H1 (cell line): ENCODE data around the gene SCAPER. TPM values are rescaled to one million over a fixed set of nuclear protein-coding genes. Genes with fewer than 3 reads are reported as not detected.

Source experiments
- CTCF ChIA-PET: fragments of 300-600 bp; sonication (Branson Sonifier 250); formaldehyde crosslinking; loops from one replicate; lab custom pipeline; 2021; ENCODE audit not compliant: partially characterized antibody; lab: Charles Lee
- POLR2A ChIA-PET: fragments of 300-600 bp; sonication (Branson Sonifier 250); formaldehyde crosslinking; loops from one replicate; lab custom pipeline; 2021; ENCODE audit warnings: inconsistent platforms; ENCODE audit not compliant: partially characterized antibody; lab: Charles Lee
- DNase-seq, 2 experiments: peaks; one replicate each; pipeline versions ENCODE4 v3.0.0 to v3.0.0-alpha.2; 2010 to 2022; ENCODE audit warnings: low spot score in 2 of 2, low read depth in 1 of 2, mixed read lengths in 1 of 2
- FAIRE-seq: peaks from 2 replicates; lab custom pipeline; 2011; peaks lifted over from hg19 to GRCh38; lab: Jason Lieb, UNC
- H2AFZ ChIP-seq: 2 replicates; pipeline ENCODE4 v1.8.1; 2012; ENCODE audit warnings: low read length, inconsistent platforms
- H2AK5ac ChIP-seq: 2 replicates; pipeline ENCODE4 v1.6.1; 2013; ENCODE audit warnings: low read depth, low read length
- H2BK120ac ChIP-seq: replicated peaks from 2 replicates; pipeline ENCODE3; 2013; ENCODE audit warnings: low read depth, low read length, inconsistent platforms
- H2BK12ac ChIP-seq: 2 replicates; pipeline ENCODE4 v1.6.1; 2013; ENCODE audit warnings: low read depth, low read length
- H2BK15ac ChIP-seq: 2 replicates; pipeline ENCODE4 v1.6.1; 2013; ENCODE audit warnings: low read length
- H2BK20ac ChIP-seq: 2 replicates; pipeline ENCODE4 v1.6.1; 2013; ENCODE audit warnings: low read length
- H2BK5ac ChIP-seq: 2 replicates; pipeline ENCODE4 v1.6.1; 2013; ENCODE audit warnings: low read depth, low read length
- H3K14ac ChIP-seq: 2 replicates; pipeline ENCODE4 v1.6.1; 2013; ENCODE audit warnings: inconsistent platforms; ENCODE audit not compliant: insufficient read length
- H3K18ac ChIP-seq: 2 replicates; pipeline ENCODE4 v1.6.1; 2013; ENCODE audit warnings: low read length; ENCODE audit errors: extremely low read depth
- H3K23ac ChIP-seq: 2 replicates; pipeline ENCODE4 v1.6.1; 2013; ENCODE audit warnings: inconsistent platforms; ENCODE audit not compliant: insufficient read length
- H3K23me2 ChIP-seq: 2 replicates; pipeline ENCODE4 v1.6.1; 2013; ENCODE audit warnings: low read depth, low read length
- H3K27ac ChIP-seq: 2 replicates; pipeline ENCODE4 v1.6.1; 2011; ENCODE audit warnings: low read depth, low read length, inconsistent platforms
- H3K27me3 ChIP-seq, 4 experiments: replicated peaks in 1 of 4; 1 replicate in 1 of 4; 2 replicates in 3 of 4; pipeline versions ENCODE4 v1.6.1 to v1.8.1; 2011 to 2013; ENCODE audit warnings: low read length in 3 of 4, mild to moderate bottlenecking in 3 of 4, inconsistent platforms in 2 of 4, mixed read lengths in 2 of 4, moderate library complexity in 1 of 4; ENCODE audit not compliant: control insufficient read depth in 3 of 4, insufficient read depth in 3 of 4; ENCODE audit errors: extremely low read depth in 1 of 4
- H3K36me3 ChIP-seq, 4 experiments: 2 replicates each; pipeline versions ENCODE4 v1.6.1 to v1.8.1; 2011 to 2013; ENCODE audit warnings: mild to moderate bottlenecking in 4 of 4, low read length in 3 of 4, moderate library complexity in 2 of 4, control low read depth in 1 of 4, inconsistent platforms in 1 of 4; ENCODE audit not compliant: insufficient read depth in 4 of 4, control insufficient read depth in 2 of 4
- H3K4ac ChIP-seq: replicated peaks from 2 replicates; pipeline ENCODE3; 2013; ENCODE audit warnings: low read length, low read depth, mixed read lengths, inconsistent platforms; ENCODE audit not compliant: insufficient read length
- H3K4me1 ChIP-seq, 4 experiments: replicated peaks in 1 of 4; 1 replicate in 1 of 4; 2 replicates in 3 of 4; pipeline versions ENCODE4 v1.6.1 to v1.8.1; 2011 to 2013; ENCODE audit warnings: low read length in 3 of 4, inconsistent platforms in 2 of 4, mixed read lengths in 1 of 4; ENCODE audit not compliant: insufficient read depth in 4 of 4, control insufficient read depth in 3 of 4
- H3K4me2 ChIP-seq, 2 experiments: 2 replicates each; pipeline versions ENCODE4 v1.6.1 to v1.8.1; 2011 to 2013; ENCODE audit warnings: low read depth in 2 of 2, low read length in 2 of 2, control low read depth in 1 of 2, inconsistent platforms in 1 of 2, mild to moderate bottlenecking in 1 of 2; ENCODE audit not compliant: insufficient read depth in 1 of 2
- H3K4me3 ChIP-seq, 4 experiments: fragments of 200-600, 300-600 bp in 1 of 4; sonication (generic), shearing (Covaris generic), sonication (Bioruptor Twin) in 1 of 4; 2 replicates each; pipeline versions ENCODE4 v1.5.1 to v1.8.1; 2011 to 2016; ENCODE audit warnings: low read length in 4 of 4, low read depth in 3 of 4, control low read depth in 2 of 4, inconsistent platforms in 2 of 4, mild to moderate bottlenecking in 2 of 4, mixed read lengths in 1 of 4, moderate library complexity in 1 of 4; ENCODE audit not compliant: insufficient read depth in 2 of 4; ENCODE audit errors: extremely low read depth in 1 of 4
- H3K56ac ChIP-seq: replicated peaks from 2 replicates; pipeline ENCODE3; 2013; ENCODE audit warnings: low read depth, mild to moderate bottlenecking, mixed read lengths, low read length, inconsistent platforms; ENCODE audit not compliant: insufficient read length
- H3K79me1 ChIP-seq: 2 replicates; pipeline ENCODE4 v1.6.1; 2013; ENCODE audit warnings: low read depth, low read length, control low read depth
- H3K79me2 ChIP-seq, 2 experiments: 2 replicates each; pipeline versions ENCODE4 v1.6.1 to v1.8.1; 2012 to 2013; ENCODE audit warnings: low read length in 2 of 2, mild to moderate bottlenecking in 2 of 2, inconsistent platforms in 1 of 2; ENCODE audit not compliant: insufficient read depth in 2 of 2, control insufficient read depth in 1 of 2
- H3K9ac ChIP-seq, 4 experiments: replicated peaks in 1 of 4; 1 replicate in 1 of 4; 2 replicates in 3 of 4; pipeline versions ENCODE4 v1.6.1 to v1.8.1; 2011 to 2013; ENCODE audit warnings: low read depth in 3 of 4, low read length in 3 of 4, control low read depth in 2 of 4, mild to moderate bottlenecking in 2 of 4, moderate library complexity in 2 of 4, inconsistent platforms in 1 of 4; ENCODE audit errors: extremely low read depth in 1 of 4
- H3K9me3 ChIP-seq, 2 experiments: 2 replicates each; pipeline versions ENCODE4 v1.6.1 to v1.8.1; 2012 to 2013; ENCODE audit warnings: mild to moderate bottlenecking in 2 of 2, moderate library complexity in 2 of 2, control low read depth in 1 of 2, inconsistent platforms in 1 of 2, low read depth in 1 of 2, low read length in 1 of 2, mixed read lengths in 1 of 2; ENCODE audit not compliant: insufficient read depth in 2 of 2
- H4K20me1 ChIP-seq, 2 experiments: replicated peaks in 1 of 2; 2 replicates each; pipeline versions ENCODE3 to v1.8.1; 2011 to 2013; ENCODE audit warnings: inconsistent platforms in 2 of 2, low read length in 2 of 2, mild to moderate bottlenecking in 1 of 2; ENCODE audit not compliant: insufficient read depth in 2 of 2, control insufficient read depth in 1 of 2
- H4K5ac ChIP-seq: 2 replicates; pipeline ENCODE4 v1.6.1; 2013; ENCODE audit warnings: low read length, low read depth, mixed read lengths, inconsistent platforms; ENCODE audit not compliant: insufficient read length
- H4K8ac ChIP-seq: 2 replicates; pipeline ENCODE4 v1.8.0; 2013; ENCODE audit warnings: mild to moderate bottlenecking, moderate library complexity, low read length, inconsistent platforms; ENCODE audit not compliant: insufficient read depth; ENCODE audit errors: extremely low read depth
- H4K91ac ChIP-seq: replicated peaks from 2 replicates; pipeline ENCODE3; 2013; ENCODE audit warnings: low read length, mixed read lengths, inconsistent platforms; ENCODE audit not compliant: insufficient read length
- CHD2 ChIP-seq: IDR thresholded peaks from 2 replicates; pipeline ENCODE4 v1.6.1; 2012; ENCODE audit warnings: low read length, improper control_type of control experiment
- GTF2F1 ChIP-seq: IDR thresholded peaks from 2 replicates; pipeline ENCODE4 v1.6.1; 2012; ENCODE audit warnings: low read depth, low read length, improper control_type of control experiment, borderline replicate concordance
- JUND ChIP-seq: IDR thresholded peaks from 2 replicates; pipeline ENCODE4 v1.6.1; 2011; ENCODE audit warnings: mild to moderate bottlenecking, improper control_type of control experiment, low read length
- RAD21 ChIP-seq, 2 experiments: IDR thresholded peaks in 1 of 2; conservative IDR thresholded peaks in 1 of 2; 2 replicates each; pipeline ENCODE4 v1.6.1; 2011; ENCODE audit warnings: low read depth in 2 of 2, low read length in 2 of 2, improper control_type of control experiment in 1 of 2, inconsistent platforms in 1 of 2, mild to moderate bottlenecking in 1 of 2, moderate library complexity in 1 of 2
- RFX5 ChIP-seq: IDR thresholded peaks from 2 replicates; pipeline ENCODE4 v1.6.1; 2011; ENCODE audit warnings: low read depth, low read length, improper control_type of control experiment, borderline replicate concordance
- SAP30 ChIP-seq: fragments of 300-600 bp; sonication (generic); IDR thresholded peaks from 2 replicates; pipeline ENCODE4 v1.7.1; 2012; ENCODE audit warnings: low read length, moderate library complexity, mild to moderate bottlenecking, inconsistent platforms; ENCODE audit not compliant: insufficient read depth, insufficient replicate concordance
- SRF ChIP-seq: IDR thresholded peaks from 2 replicates; pipeline ENCODE4 v1.6.1; 2011; ENCODE audit warnings: mild to moderate bottlenecking, low read depth, low read length, moderate library complexity
- WGBS, 2 experiments: shearing (Covaris generic) in 1 of 2; methylation state at CpG; one replicate each; pipeline versions ENCODE4 v1.1.6 to v1.1.7; 2013 to 2015; ENCODE audit warnings: low lambda C conversion rate in 2 of 2, mixed read lengths in 2 of 2, inconsistent platforms in 1 of 2, low coverage in 1 of 2, missing lambda C conversion rate in 1 of 2; ENCODE audit not compliant: insufficient replicate concordance in 2 of 2, insufficient coverage in 1 of 2, insufficient read length in 1 of 2; ENCODE audit errors: extremely low coverage in 1 of 2, missing lambda C conversion rate in 1 of 2; 5-methylcytosine and 5-hydroxymethylcytosine counted together
- polyA plus RNA-seq, 7 experiments: library from polyadenylated mRNA; depleted of rRNA in 3 of 7; stranded (reverse) in 5 of 7; unstranded in 2 of 7; fragments of >200 nt in 5 of 7; fragments of 200-250 nt in 2 of 7; gene quantifications; 1 replicate in 5 of 7; 2 replicates in 1 of 7; 4 replicates in 1 of 7; pipeline versions ENCODE4 v1.2.1 to v1.2.3, GENCODE V29; 2011 to 2013; ENCODE audit warnings: missing spikeins in 2 of 7, mixed read lengths in 2 of 7
- total RNA-seq: library from RNA; stranded (reverse); fragmentation: NEBNext Ultra II Directional; extraction: Animal tissue kit (Norgen Biotek cat#: 25700); gene quantifications from 2 replicates; pipeline ENCODE4 v1.2.1, GENCODE V29; 2021

Gene SCAPER
- total and polyA plus RNA-seq, 2 of the 8 experiments (the other 6 are each of a cell fraction or from before 2014, with no cell fraction given), result 1.6 to 6.8 TPM

DNA sequence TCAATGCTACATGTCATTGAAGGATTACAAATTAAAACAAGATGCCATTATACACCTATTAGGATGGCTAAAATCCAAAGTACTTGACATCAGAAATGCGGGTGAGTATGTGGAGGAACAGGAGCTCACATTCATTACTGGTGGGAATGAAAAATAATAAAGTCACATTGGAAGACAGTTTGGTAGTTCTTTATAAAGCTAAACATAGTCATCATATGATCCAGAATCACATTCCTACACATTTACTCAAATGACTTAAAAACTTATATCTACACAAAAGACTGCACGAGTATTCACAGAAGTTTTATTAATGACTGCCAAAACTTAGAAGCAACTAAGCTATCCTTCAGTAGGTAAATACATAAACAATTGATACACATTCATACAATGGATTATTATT, 421.4 kb downstream of the SCAPER start:
- POLR2A ChIA-PET, result interaction anchor here (0.6 kb wide), 1 partner anchor 951 kb away, joined by 3 read pairs; no protein-coding TSS in a partner anchor
- no peak for DNase-seq
- Histone ChIP-seq H3K36me3 (no peaks in the 10 kb centered on the region), H3K56ac (no peak overlapping the region), H3K4ac (no peak overlapping the region), H3K23me2 (no peaks in the 10 kb centered on the region), H2BK5ac (no peak overlapping the region), H3K79me1 (no peaks in the 10 kb centered on the region), H3K4me3 (no peak overlapping the region), H3K79me2 (no peaks in the 10 kb centered on the region), H2BK15ac (no peak overlapping the region), H3K9me3 (no peaks in the 10 kb centered on the region), H3K23ac (no peak overlapping the region), H4K8ac (no peak overlapping the region), H2AFZ (no peak overlapping the region), H2BK120ac (no peak overlapping the region), H4K91ac (no peak overlapping the region), H3K27me3 (no peaks in the 10 kb centered on the region), H3K4me1 (peaks cover 0 to 2% (median 0%) of the 10 kb centered on the region in 4 experiments; a peak in 1 of 7 replicates), H3K18ac (no peak overlapping the region), H2AK5ac (no peak overlapping the region), H2BK20ac (no peak overlapping the region), H3K9ac (no peak overlapping the region), H2BK12ac (no peak overlapping the region), H4K5ac (no peak overlapping the region), H4K20me1 (no peaks in the 10 kb centered on the region), H3K27ac (no peak overlapping the region), H3K14ac (no peak overlapping the region), H3K4me2 (no peak overlapping the region)
- 88% methylated on average over 2 of the region's 2 CpGs; no CpG with 5 or more reads in 1 of the 2 experiments for WGBS, 2 experiments
- CTCF ChIA-PET, result interaction anchor here (1.1 kb wide), 1 partner anchor 16 kb away, joined by 3 read pairs; no protein-coding TSS in a partner anchor
- no peak for FAIRE-seq
- no peak for TF ChIP-seq GTF2F1
- TF ChIP-seq SAP30, result no peak
- TF ChIP-seq JUND, result no peak
- TF ChIP-seq CHD2, result no peak
- no peak for TF ChIP-seq RAD21 (IDR thresholded peaks at IDR 0.05 in 1 of 2, conservative IDR thresholded peaks at IDR 0.05 in 1 of 2; ENCODE audit: low read depth in 2 of 2, low read length in 2 of 2)
- no peak for TF ChIP-seq SRF
- TF ChIP-seq RFX5, result no peak
